ENCODE data around the gene PCTP.

The PCTP gene

DNA sequence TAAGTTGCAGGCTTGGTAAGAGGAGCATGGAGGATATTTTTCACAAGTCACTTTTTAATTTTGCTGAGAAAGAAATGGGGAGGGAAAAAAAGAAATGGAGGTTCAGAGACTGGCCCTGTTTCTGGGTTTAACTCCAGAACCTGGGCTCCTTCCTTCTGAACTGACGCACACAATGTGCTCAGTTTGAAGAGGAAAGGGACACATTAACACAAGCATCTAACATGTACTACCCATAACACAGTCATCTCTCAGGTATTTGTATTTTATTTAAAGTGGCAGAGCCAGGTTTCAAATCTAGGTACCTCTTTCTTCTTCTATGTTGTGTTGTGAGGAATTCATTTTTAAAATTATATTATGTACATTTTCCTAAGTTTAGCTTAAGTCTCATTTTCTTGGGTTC, 22.9 kb upstream of the PCTP start:
- no peak for DNase-seq (ENCODE audit: low read depth)

GRCh38 chr17:55728361-55728760, 22.5 kb upstream of the PCTP start:
- DNase-seq (ENCODE audit: low read depth) = no peak

DNA sequence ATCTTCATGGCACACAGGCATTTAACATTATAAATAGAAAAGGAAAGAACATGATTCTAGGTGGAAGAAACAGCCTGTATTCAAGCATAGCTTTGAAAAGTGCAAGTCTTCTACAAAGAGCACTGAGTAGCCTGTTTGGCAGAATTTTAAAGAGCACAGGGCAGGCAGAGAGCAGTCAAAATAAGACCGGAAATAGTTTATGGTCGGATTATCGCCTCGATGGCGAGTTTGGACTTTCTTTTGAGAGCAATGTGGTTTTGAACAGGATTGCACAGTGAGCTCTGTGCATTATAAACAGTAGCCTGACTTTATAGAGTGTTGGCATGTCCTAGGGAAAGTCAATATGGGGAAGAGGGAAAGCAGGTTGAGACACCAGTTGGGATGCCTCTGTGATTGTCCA, 22.0 kb upstream of the PCTP start:
- no peak for DNase-seq (ENCODE audit: low read depth)

- no peak for DNase-seq (ENCODE audit: low read depth)
These were observed 21.4 kb upstream of the PCTP start for GRCh38 chr17:55729484-55729883.

GRCh38 chr17:55730380-55730779, 20.5 kb upstream of the PCTP start:
- no peak for DNase-seq (ENCODE audit: low read depth)

GRCh38 chr17:55730808-55731207, 20.0 kb upstream of the PCTP start:
- no peak for DNase-seq (ENCODE audit: low read depth)

DNA sequence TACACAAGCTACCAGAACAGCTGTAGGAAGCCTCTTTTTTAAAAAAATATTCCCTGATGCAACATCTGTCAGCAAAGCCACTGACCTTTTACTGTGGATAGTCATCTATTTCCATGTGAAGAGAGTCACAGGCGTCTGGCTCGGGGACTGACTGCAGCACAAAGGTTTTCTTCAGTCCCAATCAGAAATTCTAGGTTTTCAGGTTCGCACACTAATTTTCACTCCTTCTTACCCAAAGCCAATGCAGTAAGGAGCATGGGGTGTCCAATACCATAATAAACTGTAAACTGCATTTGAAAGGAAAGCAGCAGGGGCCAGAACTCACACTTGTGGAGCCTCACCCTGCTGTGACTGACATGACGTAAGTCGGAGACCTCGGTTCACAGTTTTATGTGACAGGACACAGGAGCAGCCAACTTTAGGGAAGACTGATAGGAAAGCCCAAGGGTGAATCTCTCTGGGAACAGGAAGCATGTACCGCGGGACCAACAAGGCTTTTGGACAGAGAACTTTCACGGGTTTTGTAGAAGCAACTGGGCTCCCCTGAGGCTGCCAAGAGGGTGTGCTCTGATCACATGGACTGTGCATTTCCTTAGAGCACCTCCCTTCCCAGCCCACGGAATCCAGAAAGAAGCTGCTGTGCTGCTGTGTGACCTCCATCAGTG, 19.1 kb upstream of the PCTP start:
- DNase-seq (ENCODE audit: low read depth) = no peak

GRCh38 chr17:55734128-55734781, 16.6 kb upstream of the PCTP start:
- DNase-seq (ENCODE audit: low read depth) = no peak

GRCh38 chr17:55735731-55736405, 15.0 kb upstream of the PCTP start:
- no peak for DNase-seq (ENCODE audit: low read depth)

DNA sequence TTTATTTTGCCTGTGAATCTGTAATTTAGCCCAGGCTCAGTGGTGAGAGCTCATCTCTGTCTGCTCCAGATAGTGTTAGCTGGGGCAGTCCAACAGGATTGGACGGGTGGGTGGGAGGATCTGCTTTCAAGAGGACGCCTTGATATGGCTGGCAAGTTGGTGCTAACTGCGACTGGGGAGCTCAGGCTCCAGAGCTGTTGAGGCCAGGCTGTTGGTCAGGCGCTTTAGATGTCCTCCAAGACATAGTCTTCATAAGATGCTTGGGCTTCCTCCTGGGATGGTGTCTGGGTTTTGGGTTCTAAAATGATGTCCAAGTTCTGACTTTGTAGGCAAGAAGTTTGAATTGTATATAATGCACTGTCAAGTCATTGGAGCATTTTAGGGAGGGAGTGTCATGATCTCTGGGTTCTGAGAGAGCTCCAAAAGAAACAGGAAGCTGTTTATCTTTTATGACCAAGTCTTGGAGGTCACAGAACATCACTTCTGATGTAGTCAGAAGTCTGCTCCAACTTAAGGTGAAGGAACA, 12.8 kb upstream of the PCTP start:
- DNase-seq (ENCODE audit: low read depth) = peak; percentile 43

GRCh38 chr17:55740511-55741355, 10.1 kb upstream of the PCTP start:
- DNase-seq (ENCODE audit: low read depth) = no peak

DNA sequence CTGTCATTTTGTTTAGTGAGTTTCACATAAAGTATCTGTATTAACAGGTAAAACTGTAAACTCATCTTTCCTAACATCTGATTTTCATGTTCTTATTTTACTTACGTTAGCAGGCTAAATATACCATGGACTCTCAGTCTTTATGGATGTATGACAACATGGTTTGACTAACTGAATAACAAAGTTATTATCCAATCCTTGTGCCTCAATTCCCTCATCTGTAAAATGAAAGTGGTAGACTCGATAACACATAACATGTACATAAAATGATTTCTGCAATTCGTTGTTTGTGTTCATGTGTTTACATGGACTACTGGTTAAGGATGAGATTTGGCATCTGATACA, 9.5 kb upstream of the PCTP start:
- DNase-seq (ENCODE audit: low read depth) = no peak

- no peak for DNase-seq (ENCODE audit: low read depth)
These were observed 8.4 kb upstream of the PCTP start for GRCh38 chr17:55742272-55743102.

GRCh38 chr17:55743103-55743679, 7.7 kb upstream of the PCTP start:
- DNase-seq (ENCODE audit: low read depth) = no peak

GRCh38 chr17:55745258-55745657, 5.6 kb upstream of the PCTP start:
- DNase-seq (ENCODE audit: low read depth) = no peak

DNA sequence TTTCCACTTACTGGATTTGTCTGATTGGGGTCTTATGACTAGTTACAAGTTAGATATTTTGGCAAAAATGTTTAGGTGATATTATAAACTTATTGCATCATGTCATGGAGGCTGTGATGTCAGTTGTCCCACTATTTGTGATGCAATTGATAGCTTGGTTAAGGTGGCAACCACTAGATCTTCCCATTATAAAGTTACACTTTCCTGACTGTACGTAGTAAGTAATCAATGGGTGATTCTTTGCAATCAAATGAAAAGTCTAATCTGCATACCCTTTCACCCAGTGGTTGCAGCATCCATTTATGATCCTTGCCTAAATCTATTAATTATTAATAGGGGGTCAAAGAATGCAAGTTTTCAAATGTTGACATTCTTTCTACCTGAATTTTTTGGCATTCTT, 4.4 kb upstream of the PCTP start:
- no peak for DNase-seq (ENCODE audit: low read depth)

DNA sequence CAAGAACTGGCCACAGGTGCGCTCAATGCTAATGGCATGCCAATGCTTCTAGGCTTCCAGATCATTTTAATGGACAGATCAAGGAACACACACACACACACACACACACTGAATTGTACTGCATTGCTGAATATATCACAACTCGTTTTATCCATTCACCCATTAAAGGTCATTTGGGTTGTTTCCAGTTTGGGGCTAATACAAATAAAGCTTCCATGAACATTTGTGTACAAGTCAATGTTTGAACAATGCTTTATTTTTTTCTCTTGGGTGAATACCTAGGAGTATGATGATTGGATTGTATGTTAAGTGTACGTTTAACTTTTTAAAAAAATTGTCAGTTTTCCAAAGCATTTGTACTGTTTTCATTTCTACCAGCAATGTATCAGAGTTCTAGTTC, 3.6 kb upstream of the PCTP start:
- DNase-seq (ENCODE audit: low read depth) = no peak

DNA sequence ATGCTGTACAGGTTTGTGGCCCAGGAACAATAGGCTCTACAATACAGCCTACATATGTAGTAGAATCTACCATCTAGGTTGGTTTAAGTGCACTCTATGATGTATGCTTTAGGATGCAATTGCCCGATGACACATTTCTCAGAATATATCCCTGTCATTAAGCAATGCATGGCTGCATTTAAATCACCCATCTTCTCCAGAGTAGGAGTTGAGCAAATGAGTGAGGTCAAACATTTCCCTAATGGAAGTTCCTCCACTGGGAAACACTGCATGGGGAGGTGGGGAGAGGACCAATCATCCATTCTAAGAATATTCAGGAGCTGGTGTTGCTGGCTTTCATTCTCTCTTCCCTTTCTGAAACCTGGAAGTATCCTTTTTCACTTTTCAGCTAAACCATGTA, 2.0 kb upstream of the PCTP start:
- no peak for DNase-seq (ENCODE audit: low read depth)

- no peak for DNase-seq (ENCODE audit: low read depth)
These were observed 866 bp upstream of the PCTP start for GRCh38 chr17:55749985-55750384.

- DNase-seq (ENCODE audit: low read depth) = no peak
These were observed 934 bp downstream of the PCTP start for GRCh38 chr17:55751720-55752250.

DNA sequence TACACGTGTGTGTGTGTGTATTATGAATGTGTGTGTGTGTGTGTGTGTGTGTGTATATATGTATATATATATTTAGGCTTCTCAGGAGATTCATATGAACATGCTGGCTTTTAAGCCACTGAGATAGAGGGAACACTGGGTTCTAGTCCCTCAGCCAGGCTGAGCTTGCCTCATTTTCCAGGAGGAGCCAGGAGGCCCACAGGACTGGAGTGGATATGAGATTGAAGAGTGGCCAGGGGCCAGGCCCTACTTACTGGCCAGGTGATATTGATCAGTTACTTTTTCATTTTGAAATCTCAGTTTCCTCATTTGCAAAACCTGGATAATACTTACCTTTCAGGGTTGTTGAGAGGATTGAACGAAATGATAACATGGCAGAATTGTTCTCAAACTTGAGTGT, 5.8 kb downstream of the PCTP start:
- no peak for DNase-seq (ENCODE audit: low read depth)
